ENCODE results near the gene ELP4.

ELP4 gene

GRCh38 chr11:31802609-31802989 lies 293.0 kb downstream of the ELP4 start:
- DNase-seq = no peak

- DNase-seq = no peak
Observed at GRCh38 chr11:31802990-31803812, 293.6 kb downstream of the ELP4 start.

GRCh38 chr11:31803813-31804311 lies 294.3 kb downstream of the ELP4 start:
- no peak for DNase-seq

GRCh38 chr11:31804312-31805036 lies 294.9 kb downstream of the ELP4 start:
- DNase-seq = no peak

- DNase-seq = no peak
Observed at GRCh38 chr11:31805037-31805628, 295.6 kb downstream of the ELP4 start.

GRCh38 chr11:31805629-31806185 lies 296.1 kb downstream of the ELP4 start:
- DNase-seq = no peak

- DNase-seq = no peak
Observed at GRCh38 chr11:31806186-31806927, 296.8 kb downstream of the ELP4 start.

GRCh38 chr11:31806928-31807798 lies 297.6 kb downstream of the ELP4 start:
- DNase-seq = no peak

GRCh38 chr11:31807799-31808667 lies 298.5 kb downstream of the ELP4 start:
- no peak for DNase-seq

GRCh38 chr11:31808721-31809540 lies 299.4 kb downstream of the ELP4 start:
- no peak for DNase-seq

GRCh38 chr11:31809541-31809856 lies 299.9 kb downstream of the ELP4 start:
- no peak for DNase-seq

- DNase-seq = peak; percentile 12
Observed at GRCh38 chr11:31809857-31810778, 300.6 kb downstream of the ELP4 start.

- DNase-seq = peak; percentile 66
Observed at GRCh38 chr11:31810779-31811647, 301.4 kb downstream of the ELP4 start, which contains the start of gene PAX6. TSS of gene PAX6 (minus strand) at chr11:31811322. CDS start at chr11:31806411, 4,911 bp downstream.

GRCh38 chr11:31812383-31813381 lies 303.1 kb downstream of the ELP4 start:
- DNase-seq = no peak

GRCh38 chr11:31813391-31814175 lies 304.0 kb downstream of the ELP4 start:
- DNase-seq = no peak

Data from NCI-H1436 (cell line).